IMR-90 (cell line): Measurements from ENCODE around the gene PRR16. TPM values are rescaled to one million over a fixed set of nuclear protein-coding genes. Genes with fewer than 3 reads are reported as not detected.

Experiments used
- microRNA-seq, 2 experiments: library from miRNA; stranded (forward) in 1 of 2; unstranded in 1 of 2; fragments of 10-50 nt in 1 of 2; fragments of <30 nt in 1 of 2; gene quantifications in 1 of 2; microRNA quantifications in 1 of 2; one replicate each; pipeline versions ENCODE3 to v1.1.0; 2013 to 2020; ENCODE audit not compliant: insufficient read depth in 1 of 2, insufficient read length in 1 of 2, unreplicated experiment in 1 of 2
- polyA plus RNA-seq, 3 experiments: library from polyadenylated mRNA; depleted of rRNA; stranded (reverse); fragments of >200 nt; gene quantifications; 2 replicates each; pipeline ENCODE4 v1.2.3, GENCODE V29; 2012; ENCODE audit warnings: low replicate concordance in 1 of 3
- small RNA-seq, 5 experiments: library from RNA; depleted of rRNA; stranded (forward); fragments of <200 nt; gene quantifications; one replicate each; pipeline ENCODE3, GENCODE V24; 2012
- total RNA-seq: library from RNA; depleted of rRNA; stranded (reverse); fragments of >200 nt; gene quantifications from 2 replicates; pipeline ENCODE4 v1.2.3, GENCODE V29; 2012

Gene PRR16
- total and polyA plus RNA-seq, 2 of the 4 experiments (the other 2 are of a cell fraction), result 9.9 to 45.2 TPM

Small RNA genes within 50 kb of the gene (microRNA-seq; reads per million reads assigned to microRNA genes)
- gene PRELID3BP8 (ENCODE audit: insufficient read depth, insufficient read length), result not detected
- gene RNU4-69P (ENCODE audit: insufficient read depth, insufficient read length), result not detected

Small RNA genes within 50 kb of the gene (small RNA-seq; reads per million reads assigned to genes)
- gene PRELID3BP8 (0 reads per million in 5 experiments), gene RNU4-69P (0 reads per million in 5 experiments)
